IPS-11a (cell line): ENCODE data around the gene IL1RAPL2.

Experiments
- H3K4me3 ChIP-seq: one replicate; pipeline ENCODE4 v1.5.1; 2013; ENCODE audit warnings: low read depth, low read length, control low read depth

Gene IL1RAPL2

GRCh38 chrX:105349476-105349875, 783.5 kb downstream of the IL1RAPL2 start:
- H3K4me3 ChIP-seq, result no peak overlapping the region

- no peak overlapping the region for H3K4me3 ChIP-seq
Observed at GRCh38 chrX:105375816-105376215, 809.8 kb downstream of the IL1RAPL2 start.

GRCh38 chrX:105424729-105425128, 858.7 kb downstream of the IL1RAPL2 start:
- H3K4me3 ChIP-seq, result no peak overlapping the region

GRCh38 chrX:105451401-105451800, 885.4 kb downstream of the IL1RAPL2 start:
- no peak overlapping the region for H3K4me3 ChIP-seq

GRCh38 chrX:105458846-105459245, 892.8 kb downstream of the IL1RAPL2 start:
- H3K4me3 ChIP-seq, result no peak overlapping the region

GRCh38 chrX:105460376-105460775, 894.4 kb downstream of the IL1RAPL2 start:
- no peak overlapping the region for H3K4me3 ChIP-seq

GRCh38 chrX:105461016-105461415, 895.0 kb downstream of the IL1RAPL2 start:
- H3K4me3 ChIP-seq, result no peak overlapping the region

- H3K4me3 ChIP-seq, result no peak overlapping the region
Observed at GRCh38 chrX:105462186-105462585, 896.2 kb downstream of the IL1RAPL2 start.

GRCh38 chrX:105463473-105463872, 897.5 kb downstream of the IL1RAPL2 start:
- no peak overlapping the region for H3K4me3 ChIP-seq

GRCh38 chrX:105464618-105465017, 898.6 kb downstream of the IL1RAPL2 start:
- no peak overlapping the region for H3K4me3 ChIP-seq

- H3K4me3 ChIP-seq, result no peak overlapping the region
Observed at GRCh38 chrX:105468741-105469140, 902.7 kb downstream of the IL1RAPL2 start.

- no peak overlapping the region for H3K4me3 ChIP-seq
Observed at GRCh38 chrX:105471597-105471996, 905.6 kb downstream of the IL1RAPL2 start.

- no peak overlapping the region for H3K4me3 ChIP-seq
Observed at GRCh38 chrX:105475801-105476200, 909.8 kb downstream of the IL1RAPL2 start.

- no peak overlapping the region for H3K4me3 ChIP-seq
Observed at GRCh38 chrX:105477351-105477750, 911.4 kb downstream of the IL1RAPL2 start.

- H3K4me3 ChIP-seq, result no peak overlapping the region
Observed at GRCh38 chrX:105480646-105481310, 914.8 kb downstream of the IL1RAPL2 start.

- H3K4me3 ChIP-seq, result no peak overlapping the region
Observed at GRCh38 chrX:105483011-105483410, 917.0 kb downstream of the IL1RAPL2 start.

- H3K4me3 ChIP-seq, result no peak overlapping the region
Observed at GRCh38 chrX:105488716-105489115, 922.7 kb downstream of the IL1RAPL2 start.

- H3K4me3 ChIP-seq, result no peak overlapping the region
Observed at GRCh38 chrX:105495376-105495775, 929.4 kb downstream of the IL1RAPL2 start.

- no peak overlapping the region for H3K4me3 ChIP-seq
Observed at GRCh38 chrX:105502336-105502735, 936.3 kb downstream of the IL1RAPL2 start.

- H3K4me3 ChIP-seq, result no peak overlapping the region
Observed at GRCh38 chrX:105515561-105515960, 949.6 kb downstream of the IL1RAPL2 start.

- no peak overlapping the region for H3K4me3 ChIP-seq
Observed at GRCh38 chrX:105526431-105526830, 960.4 kb downstream of the IL1RAPL2 start.

- H3K4me3 ChIP-seq, result no peak overlapping the region
Observed at GRCh38 chrX:105527759-105528158, 961.8 kb downstream of the IL1RAPL2 start.

GRCh38 chrX:105533951-105534350, 968.0 kb downstream of the IL1RAPL2 start:
- no peak overlapping the region for H3K4me3 ChIP-seq
